H1 (cell line): ENCODE results near the gene RBM17. TPM values are rescaled to one million over a fixed set of nuclear protein-coding genes. Genes with fewer than 3 reads are reported as not detected.

ENCODE experiments used
- CTCF ChIA-PET: fragments of 300-600 bp; sonication (Branson Sonifier 250); formaldehyde crosslinking; loops from one replicate; lab custom pipeline; 2021; ENCODE audit not compliant: partially characterized antibody; lab: Charles Lee
- POLR2A ChIA-PET: fragments of 300-600 bp; sonication (Branson Sonifier 250); formaldehyde crosslinking; loops from one replicate; lab custom pipeline; 2021; ENCODE audit warnings: inconsistent platforms; ENCODE audit not compliant: partially characterized antibody; lab: Charles Lee
- DNase-seq, 2 experiments: peaks; one replicate each; pipeline versions ENCODE4 v3.0.0 to v3.0.0-alpha.2; 2010 to 2022; ENCODE audit warnings: low spot score in 2 of 2, low read depth in 1 of 2, mixed read lengths in 1 of 2
- FAIRE-seq: peaks from 2 replicates; lab custom pipeline; 2011; peaks lifted over from hg19 to GRCh38; lab: Jason Lieb, UNC
- H2AFZ ChIP-seq: 2 replicates; pipeline ENCODE4 v1.8.1; 2012; ENCODE audit warnings: low read length, inconsistent platforms
- H2AK5ac ChIP-seq: 2 replicates; pipeline ENCODE4 v1.6.1; 2013; ENCODE audit warnings: low read depth, low read length
- H2BK120ac ChIP-seq: replicated peaks from 2 replicates; pipeline ENCODE3; 2013; ENCODE audit warnings: low read depth, low read length, inconsistent platforms
- H2BK12ac ChIP-seq: 2 replicates; pipeline ENCODE4 v1.6.1; 2013; ENCODE audit warnings: low read depth, low read length
- H2BK15ac ChIP-seq: 2 replicates; pipeline ENCODE4 v1.6.1; 2013; ENCODE audit warnings: low read length
- H2BK20ac ChIP-seq: 2 replicates; pipeline ENCODE4 v1.6.1; 2013; ENCODE audit warnings: low read length
- H2BK5ac ChIP-seq: 2 replicates; pipeline ENCODE4 v1.6.1; 2013; ENCODE audit warnings: low read depth, low read length
- H3K14ac ChIP-seq: 2 replicates; pipeline ENCODE4 v1.6.1; 2013; ENCODE audit warnings: inconsistent platforms; ENCODE audit not compliant: insufficient read length
- H3K18ac ChIP-seq: 2 replicates; pipeline ENCODE4 v1.6.1; 2013; ENCODE audit warnings: low read length; ENCODE audit errors: extremely low read depth
- H3K23ac ChIP-seq: 2 replicates; pipeline ENCODE4 v1.6.1; 2013; ENCODE audit warnings: inconsistent platforms; ENCODE audit not compliant: insufficient read length
- H3K23me2 ChIP-seq: 2 replicates; pipeline ENCODE4 v1.6.1; 2013; ENCODE audit warnings: low read depth, low read length
- H3K27ac ChIP-seq: 2 replicates; pipeline ENCODE4 v1.6.1; 2011; ENCODE audit warnings: low read depth, low read length, inconsistent platforms
- H3K27me3 ChIP-seq, 4 experiments: replicated peaks in 1 of 4; 1 replicate in 1 of 4; 2 replicates in 3 of 4; pipeline versions ENCODE4 v1.6.1 to v1.8.1; 2011 to 2013; ENCODE audit warnings: low read length in 3 of 4, mild to moderate bottlenecking in 3 of 4, inconsistent platforms in 2 of 4, mixed read lengths in 2 of 4, moderate library complexity in 1 of 4; ENCODE audit not compliant: control insufficient read depth in 3 of 4, insufficient read depth in 3 of 4; ENCODE audit errors: extremely low read depth in 1 of 4
- H3K36me3 ChIP-seq, 4 experiments: 2 replicates each; pipeline versions ENCODE4 v1.6.1 to v1.8.1; 2011 to 2013; ENCODE audit warnings: mild to moderate bottlenecking in 4 of 4, low read length in 3 of 4, moderate library complexity in 2 of 4, control low read depth in 1 of 4, inconsistent platforms in 1 of 4; ENCODE audit not compliant: insufficient read depth in 4 of 4, control insufficient read depth in 2 of 4
- H3K4ac ChIP-seq: replicated peaks from 2 replicates; pipeline ENCODE3; 2013; ENCODE audit warnings: low read length, low read depth, mixed read lengths, inconsistent platforms; ENCODE audit not compliant: insufficient read length
- H3K4me1 ChIP-seq, 4 experiments: replicated peaks in 1 of 4; 1 replicate in 1 of 4; 2 replicates in 3 of 4; pipeline versions ENCODE4 v1.6.1 to v1.8.1; 2011 to 2013; ENCODE audit warnings: low read length in 3 of 4, inconsistent platforms in 2 of 4, mixed read lengths in 1 of 4; ENCODE audit not compliant: insufficient read depth in 4 of 4, control insufficient read depth in 3 of 4
- H3K4me2 ChIP-seq, 2 experiments: 2 replicates each; pipeline versions ENCODE4 v1.6.1 to v1.8.1; 2011 to 2013; ENCODE audit warnings: low read depth in 2 of 2, low read length in 2 of 2, control low read depth in 1 of 2, inconsistent platforms in 1 of 2, mild to moderate bottlenecking in 1 of 2; ENCODE audit not compliant: insufficient read depth in 1 of 2
- H3K4me3 ChIP-seq, 4 experiments: fragments of 200-600, 300-600 bp in 1 of 4; sonication (generic), shearing (Covaris generic), sonication (Bioruptor Twin) in 1 of 4; 2 replicates each; pipeline versions ENCODE4 v1.5.1 to v1.8.1; 2011 to 2016; ENCODE audit warnings: low read length in 4 of 4, low read depth in 3 of 4, control low read depth in 2 of 4, inconsistent platforms in 2 of 4, mild to moderate bottlenecking in 2 of 4, mixed read lengths in 1 of 4, moderate library complexity in 1 of 4; ENCODE audit not compliant: insufficient read depth in 2 of 4; ENCODE audit errors: extremely low read depth in 1 of 4
- H3K56ac ChIP-seq: replicated peaks from 2 replicates; pipeline ENCODE3; 2013; ENCODE audit warnings: low read depth, mild to moderate bottlenecking, mixed read lengths, low read length, inconsistent platforms; ENCODE audit not compliant: insufficient read length
- H3K79me1 ChIP-seq: 2 replicates; pipeline ENCODE4 v1.6.1; 2013; ENCODE audit warnings: low read depth, low read length, control low read depth
- H3K79me2 ChIP-seq, 2 experiments: 2 replicates each; pipeline versions ENCODE4 v1.6.1 to v1.8.1; 2012 to 2013; ENCODE audit warnings: low read length in 2 of 2, mild to moderate bottlenecking in 2 of 2, inconsistent platforms in 1 of 2; ENCODE audit not compliant: insufficient read depth in 2 of 2, control insufficient read depth in 1 of 2
- H3K9ac ChIP-seq, 4 experiments: replicated peaks in 1 of 4; 1 replicate in 1 of 4; 2 replicates in 3 of 4; pipeline versions ENCODE4 v1.6.1 to v1.8.1; 2011 to 2013; ENCODE audit warnings: low read depth in 3 of 4, low read length in 3 of 4, control low read depth in 2 of 4, mild to moderate bottlenecking in 2 of 4, moderate library complexity in 2 of 4, inconsistent platforms in 1 of 4; ENCODE audit errors: extremely low read depth in 1 of 4
- H3K9me3 ChIP-seq, 2 experiments: 2 replicates each; pipeline versions ENCODE4 v1.6.1 to v1.8.1; 2012 to 2013; ENCODE audit warnings: mild to moderate bottlenecking in 2 of 2, moderate library complexity in 2 of 2, control low read depth in 1 of 2, inconsistent platforms in 1 of 2, low read depth in 1 of 2, low read length in 1 of 2, mixed read lengths in 1 of 2; ENCODE audit not compliant: insufficient read depth in 2 of 2
- H4K20me1 ChIP-seq, 2 experiments: replicated peaks in 1 of 2; 2 replicates each; pipeline versions ENCODE3 to v1.8.1; 2011 to 2013; ENCODE audit warnings: inconsistent platforms in 2 of 2, low read length in 2 of 2, mild to moderate bottlenecking in 1 of 2; ENCODE audit not compliant: insufficient read depth in 2 of 2, control insufficient read depth in 1 of 2
- H4K5ac ChIP-seq: 2 replicates; pipeline ENCODE4 v1.6.1; 2013; ENCODE audit warnings: low read length, low read depth, mixed read lengths, inconsistent platforms; ENCODE audit not compliant: insufficient read length
- H4K8ac ChIP-seq: 2 replicates; pipeline ENCODE4 v1.8.0; 2013; ENCODE audit warnings: mild to moderate bottlenecking, moderate library complexity, low read length, inconsistent platforms; ENCODE audit not compliant: insufficient read depth; ENCODE audit errors: extremely low read depth
- H4K91ac ChIP-seq: replicated peaks from 2 replicates; pipeline ENCODE3; 2013; ENCODE audit warnings: low read length, mixed read lengths, inconsistent platforms; ENCODE audit not compliant: insufficient read length
- EGR1 ChIP-seq: IDR thresholded peaks from 2 replicates; pipeline ENCODE4 v1.6.1; 2011; ENCODE audit warnings: low read depth, low read length, borderline replicate concordance
- EP300 ChIP-seq, 2 experiments: IDR thresholded peaks; 1 replicate in 1 of 2; 2 replicates in 1 of 2; pipeline ENCODE4 v1.6.1; 2011 to 2012; ENCODE audit warnings: low read depth in 2 of 2, low read length in 2 of 2, mild to moderate bottlenecking in 2 of 2, borderline replicate concordance in 1 of 2, inconsistent platforms in 1 of 2, moderate library complexity in 1 of 2
- WGBS, 2 experiments: shearing (Covaris generic) in 1 of 2; methylation state at CpG; one replicate each; pipeline versions ENCODE4 v1.1.6 to v1.1.7; 2013 to 2015; ENCODE audit warnings: low lambda C conversion rate in 2 of 2, mixed read lengths in 2 of 2, inconsistent platforms in 1 of 2, low coverage in 1 of 2, missing lambda C conversion rate in 1 of 2; ENCODE audit not compliant: insufficient replicate concordance in 2 of 2, insufficient coverage in 1 of 2, insufficient read length in 1 of 2; ENCODE audit errors: extremely low coverage in 1 of 2, missing lambda C conversion rate in 1 of 2; 5-methylcytosine and 5-hydroxymethylcytosine counted together
- polyA plus RNA-seq, 7 experiments: library from polyadenylated mRNA; depleted of rRNA in 3 of 7; stranded (reverse) in 5 of 7; unstranded in 2 of 7; fragments of >200 nt in 5 of 7; fragments of 200-250 nt in 2 of 7; gene quantifications; 1 replicate in 5 of 7; 2 replicates in 1 of 7; 4 replicates in 1 of 7; pipeline versions ENCODE4 v1.2.1 to v1.2.3, GENCODE V29; 2011 to 2013; ENCODE audit warnings: missing spikeins in 2 of 7, mixed read lengths in 2 of 7
- total RNA-seq: library from RNA; stranded (reverse); fragmentation: NEBNext Ultra II Directional; extraction: Animal tissue kit (Norgen Biotek cat#: 25700); gene quantifications from 2 replicates; pipeline ENCODE4 v1.2.1, GENCODE V29; 2021

Gene RBM17
- total and polyA plus RNA-seq, 2 of the 8 experiments (the other 6 are each of a cell fraction or from before 2014, with no cell fraction given), result 15.7 to 128 TPM

DNA sequence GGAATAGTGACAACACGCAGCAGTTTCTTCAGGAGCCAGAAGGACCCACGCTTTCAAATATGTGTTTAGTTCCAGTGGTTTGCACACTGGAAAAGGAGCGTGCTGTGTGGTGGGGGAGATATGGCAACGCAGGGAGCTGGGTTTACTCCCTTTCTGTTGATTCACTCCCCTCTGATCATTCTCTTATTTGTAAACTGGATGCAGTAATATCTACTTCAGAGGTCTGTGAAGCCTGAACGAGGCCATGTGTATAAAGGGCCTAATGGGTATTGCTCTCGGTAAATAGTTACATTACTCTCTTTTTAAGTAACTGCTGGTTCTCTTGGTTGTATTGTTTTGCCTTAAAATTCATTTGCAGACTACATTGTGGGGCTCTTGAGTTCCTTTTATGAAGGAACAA, 19.2 kb downstream of the RBM17 start:
- no peak overlapping the region for H2AFZ ChIP-seq
- POLR2A ChIA-PET, result interaction anchor here (1.0 to 1.6 kb wide), 3 partner anchors 14 to 94 kb away, joined by 3 to 10 read pairs (median 4); partner anchors contain the start of gene PFKFB3
- TF ChIP-seq EP300 (IDR thresholded peaks at IDR 0.05; ENCODE audit: borderline replicate concordance in 1 of 2, low read depth in 2 of 2, low read length in 2 of 2) (no peak), EGR1 (no peak)

More for the DNA sequence above, 19.2 kb downstream of the RBM17 start:
- no peak overlapping the region for H2BK5ac ChIP-seq
- peaks cover 0 to 17% of the 10 kb centered on the region in 2 experiments; a peak in 2 of 4 replicates for H3K79me2 ChIP-seq
- H4K5ac ChIP-seq, result no peak overlapping the region
- H3K4ac ChIP-seq, result no peak overlapping the region
- no peak overlapping the region for H3K56ac ChIP-seq
- no peak for FAIRE-seq
- H3K9me3 ChIP-seq, result no peaks in the 10 kb centered on the region
- H3K14ac ChIP-seq, result no peak overlapping the region
- no peak overlapping the region for H4K91ac ChIP-seq
- H2AK5ac ChIP-seq, result no peak overlapping the region
- peaks cover 16 to 64% (median 38%) of the 10 kb centered on the region in 4 experiments for H3K36me3 ChIP-seq
- H2BK12ac ChIP-seq, result no peak overlapping the region
- no peak overlapping the region for H3K9ac ChIP-seq
- H3K4me1 ChIP-seq, result peaks cover 4 to 24% (median 14%) of the 10 kb centered on the region in 4 experiments; a peak in 4 of 7 replicates
- H3K4me2 ChIP-seq, result peak overlapping the region; percentile 6 to 31; a peak in 3 of 4 replicates
- no peak overlapping the region for H3K27ac ChIP-seq
- no peak for DNase-seq
- H4K8ac ChIP-seq, result no peak overlapping the region
- H2BK120ac ChIP-seq, result no peak overlapping the region
- H2BK15ac ChIP-seq, result no peak overlapping the region
- no peaks in the 10 kb centered on the region for H3K23me2 ChIP-seq
- no peaks in the 10 kb centered on the region for H3K27me3 ChIP-seq
- no peak overlapping the region for H2BK20ac ChIP-seq
- H3K79me1 ChIP-seq, result peaks cover 3% of the 10 kb centered on the region; the same call in 1 of the 2 replicates
- 71% methylated on average over 6 of the region's 6 CpGs; no CpG with 5 or more reads in 1 of the 2 experiments for WGBS, 2 experiments
- peaks cover 9 to 14% of the 10 kb centered on the region in 2 experiments for H4K20me1 ChIP-seq
- H3K18ac ChIP-seq, result no peak overlapping the region; the same call in 1 of the 2 replicates
- CTCF ChIA-PET, result interaction anchor here (0.8 to 3.2 kb wide), 9 partner anchors 12 to 294 kb away, joined by 3 to 21 read pairs (median 6); no protein-coding TSS in a partner anchor
- H3K23ac ChIP-seq, result no peak overlapping the region
- H3K4me3 ChIP-seq, result peak overlapping the region in 1 of 4 experiments; percentile 19; a peak in 1 of 8 replicates
